NCI-H146 treated with DMSO at 0.1 percent for 48 hours (cell line): ENCODE measurements around the gene ARMC6.
"Not testable (repeated sequence)": the region's sequence is repeated elsewhere in the genome, so short reads cannot be mapped to it uniquely, and the experiment has no call there.

ENCODE experiments used
- DNase-seq: peaks from one replicate; lab custom pipeline; 2025; ENCODE audit not compliant: unreplicated experiment; lab: John Stamatoyannopoulos, UW

ARMC6 gene

DNA sequence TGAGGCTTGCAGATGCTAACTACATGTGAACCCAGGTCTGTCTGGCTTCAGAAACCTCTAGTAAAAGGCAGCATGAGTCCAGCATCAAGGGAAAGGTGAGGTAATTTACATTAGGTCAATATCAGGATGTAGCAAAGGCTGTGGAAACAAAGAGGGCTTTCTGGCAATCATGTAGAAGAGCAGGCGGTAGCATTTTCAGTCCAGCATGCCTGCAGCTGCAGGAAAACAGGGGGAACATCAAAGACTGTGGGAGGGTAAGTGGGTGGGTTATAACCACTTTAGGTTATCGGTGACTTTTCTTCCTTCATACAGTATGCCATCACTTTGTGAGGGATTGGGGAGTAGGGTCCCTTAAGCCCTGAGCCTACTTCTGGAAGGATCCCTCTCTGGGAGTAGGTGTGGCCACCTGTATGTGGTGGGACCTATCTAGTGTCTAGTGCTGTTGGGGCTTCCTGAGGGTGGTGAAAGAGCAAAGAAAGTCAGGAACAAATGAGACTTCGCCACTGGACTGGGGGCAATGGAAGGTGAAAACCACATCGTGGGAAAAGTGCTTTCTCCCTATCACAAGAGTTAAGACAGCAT is 10.9 kb upstream of the ARMC6 start:
- no peak for DNase-seq

- DNase-seq = not testable (repeated sequence)
These were observed 10.0 kb upstream of the ARMC6 start for GRCh38 chr19:19023376-19023775.

DNA sequence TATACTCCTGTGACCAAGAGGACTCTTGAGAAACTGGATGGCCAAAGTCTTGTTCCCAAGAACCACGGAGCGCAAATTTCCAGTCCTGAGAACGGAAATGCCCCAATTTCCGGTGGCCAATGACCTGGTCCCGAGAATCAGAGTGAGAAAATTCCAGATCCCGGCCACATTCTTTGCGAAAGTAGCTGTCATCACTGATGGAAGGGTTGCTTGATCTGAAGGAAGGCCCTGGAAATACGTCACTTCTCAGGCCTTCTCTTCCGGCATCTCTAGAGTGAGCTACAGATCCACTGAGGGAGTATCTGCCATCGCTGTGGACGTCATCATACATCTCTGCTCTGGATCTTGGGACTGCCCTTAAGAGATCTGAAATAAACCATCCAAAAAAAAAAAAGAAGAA is 7.5 kb upstream of the ARMC6 start:
- DNase-seq = no peak

DNA sequence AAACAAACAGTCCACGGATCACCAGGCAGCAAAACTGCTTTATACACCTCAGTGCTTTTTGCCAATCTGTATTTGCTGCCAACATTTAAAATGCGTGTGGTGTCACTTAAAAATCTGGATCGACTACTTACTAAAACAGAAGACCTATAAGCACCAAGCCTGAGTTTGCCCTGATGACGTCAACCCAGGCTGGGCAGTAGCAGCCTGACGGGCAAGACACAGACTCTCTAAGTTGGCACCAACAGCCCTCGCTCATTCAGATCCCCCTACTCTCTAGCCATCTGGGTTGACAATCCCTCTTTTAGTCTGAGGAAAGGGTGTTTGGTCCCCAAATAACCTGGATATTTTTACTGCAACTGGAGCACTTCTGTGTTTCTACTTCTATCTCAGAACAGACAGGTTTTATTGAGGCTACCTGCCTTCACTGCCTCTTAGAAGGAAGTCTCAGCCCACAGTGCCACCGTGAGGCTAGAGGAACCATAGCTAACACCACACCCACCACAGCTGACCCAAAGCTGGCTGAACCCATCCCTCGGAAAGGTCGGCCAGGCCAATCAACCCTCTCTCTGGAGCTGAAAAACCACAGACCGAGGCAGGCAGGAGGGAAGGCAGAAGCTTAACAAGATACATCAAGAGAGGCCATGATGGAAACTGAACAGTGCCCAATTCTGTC is 7.0 kb upstream of the ARMC6 start:
- DNase-seq = no peak

- no peak for DNase-seq
These were observed 6.2 kb upstream of the ARMC6 start for GRCh38 chr19:19027228-19027627.

DNA sequence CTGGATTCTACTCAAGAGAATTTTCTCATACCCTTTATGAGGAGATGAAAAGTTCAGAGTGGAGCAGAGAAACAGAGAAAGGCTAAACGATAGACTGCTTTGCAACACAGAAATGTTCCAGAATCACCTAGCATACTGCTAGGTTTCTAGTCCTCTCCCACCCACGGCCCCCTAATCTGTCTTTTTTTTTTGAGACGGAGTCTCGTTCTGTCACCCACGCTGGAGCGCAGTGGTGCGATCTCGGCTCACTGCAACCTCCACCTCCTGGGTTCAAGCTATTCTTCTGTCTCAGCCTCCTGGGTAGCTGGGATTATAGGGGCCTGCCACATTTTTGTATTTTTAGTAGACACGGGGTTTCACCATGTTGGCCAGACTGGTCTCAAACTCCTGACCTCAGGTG is 4.9 kb upstream of the ARMC6 start:
- no peak for DNase-seq

- DNase-seq = no peak
These were observed 1.5 kb upstream of the ARMC6 start for GRCh38 chr19:19031891-19032290.

DNA sequence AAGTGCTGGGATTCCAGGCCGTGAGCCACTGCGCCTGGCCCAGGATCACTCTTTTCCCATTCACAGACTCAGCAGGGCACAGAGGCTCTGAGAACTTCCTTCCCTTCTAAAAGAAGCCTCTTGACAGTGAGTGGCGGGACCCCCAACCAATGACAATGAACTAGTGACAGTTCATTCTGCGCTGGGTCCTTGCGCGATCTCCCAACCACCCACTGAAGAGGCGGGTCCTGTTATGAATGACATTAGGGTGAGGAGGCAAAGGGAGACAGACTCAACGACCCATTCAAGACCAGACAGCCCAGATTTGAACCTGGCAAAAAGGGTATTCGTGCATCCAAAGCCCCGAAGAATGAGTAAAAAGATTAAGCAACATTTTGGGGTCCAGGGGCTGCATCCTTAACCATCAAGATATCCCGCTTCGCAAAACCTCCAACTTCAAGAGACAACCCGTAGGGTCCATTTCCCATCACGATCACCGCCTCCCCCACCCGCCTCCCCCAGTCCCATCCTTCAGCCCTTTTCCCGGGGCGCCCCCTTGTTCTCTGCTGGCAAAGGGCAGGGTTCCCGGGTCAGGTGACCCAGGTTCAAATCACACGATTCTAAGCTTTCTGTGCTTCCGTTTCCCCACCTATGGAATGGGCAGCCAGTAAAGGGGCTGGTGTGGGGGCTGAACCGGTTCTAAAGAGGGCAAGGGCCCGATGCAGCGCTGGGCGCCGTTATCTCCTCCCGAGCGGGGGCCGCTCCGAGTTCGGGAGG is 805 bp upstream of the ARMC6 start:
- peak; percentile 87 for DNase-seq

- DNase-seq = no peak
These were observed 302 bp upstream of the ARMC6 start for GRCh38 chr19:19033176-19033425.

- DNase-seq = peak; percentile 87
These were observed 811 bp downstream of the ARMC6 start for GRCh38 chr19:19034204-19034624.

- DNase-seq = no peak
These were observed 6.5 kb downstream of the ARMC6 start for GRCh38 chr19:19039901-19040300.

DNA sequence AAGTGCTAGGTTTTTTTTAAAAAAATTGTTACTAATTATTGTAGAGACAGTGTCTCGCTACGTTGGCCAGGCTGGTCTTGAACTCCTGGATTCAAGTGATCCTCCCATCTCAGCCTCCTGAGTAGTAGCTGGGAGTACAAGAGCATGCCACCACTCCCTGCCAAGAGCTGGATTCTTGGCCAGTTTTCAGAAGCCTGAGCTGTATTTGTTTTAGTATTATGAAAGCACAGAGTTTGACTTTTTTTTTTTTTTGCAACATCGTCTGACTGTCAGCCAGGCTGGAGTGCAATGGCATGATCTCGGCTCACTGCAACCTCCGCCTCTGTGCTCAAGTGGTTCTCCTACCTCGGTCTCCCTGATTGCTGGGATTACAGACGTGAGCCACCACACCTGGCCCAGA is 7.0 kb downstream of the ARMC6 start:
- no peak for DNase-seq

DNA sequence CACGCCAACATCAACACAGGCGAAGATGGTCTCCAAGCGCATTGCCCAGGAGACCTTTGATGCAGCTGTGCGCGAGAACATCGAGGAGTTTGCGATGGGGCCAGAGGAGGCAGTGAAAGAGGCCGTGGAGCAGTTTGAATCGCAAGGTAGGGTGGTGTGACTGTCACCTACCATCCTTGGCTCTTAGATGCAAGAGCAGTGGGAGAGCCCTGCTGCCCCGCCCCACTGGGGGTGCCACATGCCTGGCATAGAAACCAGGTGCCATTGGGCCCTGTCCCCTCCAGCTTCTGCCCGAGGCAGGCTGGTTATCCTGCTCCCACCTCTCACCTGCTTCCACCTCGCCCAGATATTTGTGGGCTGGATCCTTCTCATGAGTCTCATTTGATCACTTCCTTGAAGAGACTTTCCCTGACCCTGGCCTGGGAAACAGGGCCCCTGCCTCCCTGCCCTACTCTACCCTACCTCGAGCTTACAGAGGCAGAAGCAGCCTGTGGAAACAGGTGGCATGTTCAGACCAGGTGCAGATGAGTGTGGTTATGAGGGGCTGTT is 9.4 kb downstream of the ARMC6 start:
- no peak for DNase-seq

GRCh38 chr19:19043481-19043880 is 10.1 kb downstream of the ARMC6 start:
- no peak for DNase-seq

DNA sequence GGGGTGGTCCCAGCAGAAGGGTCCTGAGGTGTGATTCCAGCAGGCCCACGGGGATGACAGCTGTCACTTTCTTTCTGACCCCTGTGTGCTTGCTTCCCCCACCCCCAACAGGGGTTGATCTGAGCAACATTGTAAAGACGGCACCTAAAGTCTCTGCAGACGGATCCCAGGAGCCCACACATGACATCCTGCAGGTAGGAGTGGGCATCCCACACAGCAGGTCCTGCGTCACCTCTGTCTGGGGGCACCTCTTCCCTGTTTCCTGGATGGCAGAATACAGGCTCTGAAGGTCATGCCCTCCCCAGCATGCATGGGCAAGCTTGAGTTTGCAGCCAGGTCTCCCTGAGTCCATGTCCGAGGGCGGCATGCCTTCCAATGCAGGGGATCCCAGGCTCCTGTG is 10.5 kb downstream of the ARMC6 start:
- DNase-seq = no peak

DNA sequence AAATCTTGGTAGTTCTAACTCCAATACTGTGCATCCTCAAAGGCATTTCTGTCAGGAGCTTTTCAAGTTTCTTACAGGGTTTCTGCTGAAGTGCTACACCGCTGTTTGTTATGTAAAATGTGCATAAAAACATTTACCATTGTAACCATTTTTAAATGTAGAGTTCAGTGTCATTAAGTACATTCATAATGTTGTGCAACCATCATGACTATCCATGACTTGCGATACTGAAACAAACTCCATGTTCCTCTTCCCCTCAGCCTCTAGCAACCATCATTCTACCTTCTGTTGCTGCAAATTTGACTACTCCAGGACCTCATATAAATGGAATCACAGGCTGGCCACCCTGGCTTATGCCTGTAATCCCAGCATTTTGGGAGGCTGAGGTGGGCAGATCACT is 16.0 kb downstream of the ARMC6 start:
- DNase-seq = no peak

- no peak for DNase-seq
These were observed 16.7 kb downstream of the ARMC6 start for GRCh38 chr19:19050104-19050503.

DNA sequence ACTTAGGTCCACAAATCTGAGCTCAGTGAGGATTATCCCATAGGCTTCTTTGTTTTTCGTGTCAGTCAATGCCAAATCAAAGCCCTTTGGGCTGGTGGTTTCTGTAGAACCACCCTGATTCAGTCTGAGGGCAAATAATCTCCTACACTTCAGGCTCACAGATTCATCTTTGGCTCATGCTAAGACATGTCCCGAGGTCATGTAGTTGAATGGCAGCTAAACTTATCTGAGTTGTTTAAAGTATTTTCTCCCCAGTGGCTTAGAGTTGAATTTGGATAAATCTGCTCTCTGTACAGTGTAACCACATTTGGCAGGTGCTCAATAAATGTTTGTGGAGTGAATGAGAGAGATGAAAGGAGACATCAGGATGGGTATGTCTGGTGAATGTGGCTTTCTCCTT is 17.3 kb downstream of the ARMC6 start:
- no peak for DNase-seq

DNA sequence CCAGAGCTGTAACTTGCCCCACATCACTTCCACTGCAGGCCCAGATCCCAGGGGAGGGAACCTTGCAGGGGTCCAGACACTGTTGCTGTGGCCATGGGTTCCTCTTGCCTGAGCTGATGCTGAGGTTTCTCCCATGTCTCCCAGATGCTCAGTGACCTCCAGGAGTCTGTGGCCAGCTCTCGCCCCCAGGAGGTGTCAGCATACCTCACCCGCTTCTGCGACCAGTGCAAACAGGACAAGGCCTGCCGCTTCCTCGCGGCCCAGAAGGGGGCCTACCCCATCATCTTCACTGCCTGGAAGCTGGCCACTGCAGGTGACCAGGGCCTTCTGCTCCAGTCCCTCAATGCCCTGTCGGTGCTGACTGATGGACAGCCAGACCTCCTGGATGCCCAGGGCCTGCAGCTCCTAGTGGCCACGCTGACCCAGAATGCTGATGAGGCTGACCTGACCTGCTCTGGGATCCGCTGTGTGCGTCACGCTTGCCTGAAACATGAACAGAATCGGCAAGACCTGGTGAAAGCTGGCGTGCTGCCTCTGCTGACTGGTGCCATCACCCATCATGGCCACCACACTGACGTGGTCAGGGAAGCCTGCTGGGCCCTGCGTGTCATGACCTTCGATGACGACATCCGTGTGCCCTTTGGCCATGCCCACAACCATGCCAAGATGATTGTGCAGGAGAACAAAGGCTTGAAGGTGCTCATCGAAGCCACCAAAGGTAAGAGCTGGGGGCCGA is 18.2 kb downstream of the ARMC6 start:
- no peak for DNase-seq

GRCh38 chr19:19052921-19053320 is 19.5 kb downstream of the ARMC6 start:
- no peak for DNase-seq

DNA sequence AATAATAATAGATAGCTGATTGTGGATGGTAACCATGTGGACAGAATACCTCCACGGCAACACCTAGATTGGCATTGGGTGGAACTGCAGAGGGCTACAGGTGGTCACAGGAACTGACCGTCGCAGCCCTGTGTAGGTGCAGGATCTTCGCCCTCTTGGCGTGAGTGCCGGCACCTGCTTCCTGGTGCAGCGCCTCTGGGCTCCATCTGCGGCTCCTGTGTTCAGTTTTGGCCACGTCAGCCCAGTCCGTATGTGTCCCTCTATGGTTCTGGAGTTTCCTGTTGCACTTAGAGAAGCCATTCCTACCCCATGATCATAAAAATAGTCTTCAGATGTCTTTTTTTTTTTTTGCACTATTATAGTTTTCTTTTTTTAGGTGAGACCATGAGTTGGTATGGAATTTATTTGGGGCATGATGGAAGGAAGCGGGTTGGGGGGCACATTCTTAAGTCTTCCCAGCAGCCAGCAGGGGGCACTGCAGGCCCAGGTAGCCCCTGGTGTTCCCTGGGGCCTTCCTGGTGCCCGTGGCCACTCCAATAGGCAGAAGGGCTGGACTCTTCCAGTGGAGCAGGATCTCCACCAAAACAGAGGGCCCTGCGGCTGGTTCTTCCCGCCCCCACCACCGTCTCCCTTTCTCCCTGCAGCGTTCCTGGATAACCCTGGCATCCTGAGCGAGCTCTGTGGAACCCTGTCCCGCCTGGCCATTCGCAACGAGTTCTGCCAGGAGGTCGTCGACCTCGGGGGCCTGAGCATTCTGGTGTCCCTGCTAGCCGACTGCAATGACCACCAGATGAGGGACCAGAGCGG is 20.3 kb downstream of the ARMC6 start:
- no peak for DNase-seq
